IPS DF 6.9 (cell line): ENCODE results near the gene ZNF536.

Source experiments
- DNase-seq: peaks from one replicate; pipeline ENCODE4 v3.0.0-alpha.2; 2013; ENCODE audit warnings: low read depth, low spot score
- H3K27ac ChIP-seq: one replicate; pipeline ENCODE4 v1.5.1; 2013; ENCODE audit warnings: low read length, control low read depth
- H3K27me3 ChIP-seq: 2 replicates; pipeline ENCODE4 v1.6.1; 2013; ENCODE audit warnings: mild to moderate bottlenecking, low read length; ENCODE audit not compliant: control insufficient read depth, insufficient read depth
- H3K36me3 ChIP-seq: 2 replicates; pipeline ENCODE4 v1.6.1; 2013; ENCODE audit warnings: low read length; ENCODE audit not compliant: control insufficient read depth, insufficient read depth
- H3K4me1 ChIP-seq: 2 replicates; pipeline ENCODE4 v1.6.1; 2013; ENCODE audit warnings: low read length; ENCODE audit not compliant: control insufficient read depth, insufficient read depth
- H3K4me3 ChIP-seq: 2 replicates; pipeline ENCODE4 v1.5.1; 2013; ENCODE audit warnings: mild to moderate bottlenecking, low read length
- H3K9me3 ChIP-seq: 2 replicates; pipeline ENCODE4 v1.6.1; 2013; ENCODE audit warnings: low read length, inconsistent platforms; ENCODE audit not compliant: control insufficient read depth, insufficient read depth
- WGBS: extraction: QIAGEN DNeasy Blood & Tissue Kit; methylation state at CpG from one replicate; pipeline ENCODE4 v1.1.7; 2013; ENCODE audit warnings: mixed read lengths, missing lambda C conversion rate; ENCODE audit not compliant: insufficient read length, insufficient coverage; 5-methylcytosine and 5-hydroxymethylcytosine counted together

The ZNF536 gene

GRCh38 chr19:30504272-30504671 is 132.1 kb downstream of the ZNF536 start:
- H3K27me3 ChIP-seq, result no peaks in the 10 kb centered on the region
- H3K4me3 ChIP-seq, result no peak overlapping the region
- no peaks in the 10 kb centered on the region for H3K9me3 ChIP-seq

GRCh38 chr19:30512176-30513081 is 140.2 kb downstream of the ZNF536 start:
- Histone ChIP-seq H3K4me1 (no peaks in the 10 kb centered on the region), H3K36me3 (no peaks in the 10 kb centered on the region), H3K27me3 (no peaks in the 10 kb centered on the region), H3K9me3 (no peaks in the 10 kb centered on the region), H3K4me3 (no peak overlapping the region), H3K27ac (no peak overlapping the region)
- WGBS, result no CpG with 5 or more reads among the region's 10 CpGs
- no peak for DNase-seq

More at GRCh38 chr19:30504272-30504671, 132.1 kb downstream of the ZNF536 start:
- no peaks in the 10 kb centered on the region for H3K36me3 ChIP-seq
- no peak for DNase-seq
- H3K4me1 ChIP-seq, result no peaks in the 10 kb centered on the region
- H3K27ac ChIP-seq, result no peak overlapping the region

GRCh38 chr19:30513082-30513411 is 140.9 kb downstream of the ZNF536 start:
- no peak for DNase-seq
- no CpG with 5 or more reads among the region's 6 CpGs for WGBS
- Histone ChIP-seq H3K4me1 (no peaks in the 10 kb centered on the region), H3K27me3 (no peaks in the 10 kb centered on the region), H3K27ac (no peak overlapping the region), H3K4me3 (no peak overlapping the region), H3K36me3 (no peaks in the 10 kb centered on the region), H3K9me3 (no peaks in the 10 kb centered on the region)

GRCh38 chr19:30516111-30516510 is 143.9 kb downstream of the ZNF536 start:
- no CpG with 5 or more reads among the region's 6 CpGs for WGBS
- H3K9me3 ChIP-seq, result no peaks in the 10 kb centered on the region
- no peaks in the 10 kb centered on the region for H3K27me3 ChIP-seq
- no peaks in the 10 kb centered on the region for H3K36me3 ChIP-seq
- no peak overlapping the region for H3K4me3 ChIP-seq
- no peak overlapping the region for H3K27ac ChIP-seq
- 0 out of 2 replicates have a peak, but pooled peaks cover 1% of the 10 kb centered on the region for H3K4me1 ChIP-seq
- DNase-seq, result no peak

GRCh38 chr19:30516531-30516930 is 144.3 kb downstream of the ZNF536 start:
- no peaks in the 10 kb centered on the region for H3K27me3 ChIP-seq
- no CpG with 5 or more reads among the region's 17 CpGs for WGBS
- 0 out of 2 replicates have a peak, but pooled peaks cover 1% of the 10 kb centered on the region for H3K4me1 ChIP-seq
- H3K36me3 ChIP-seq, result no peaks in the 10 kb centered on the region
- H3K9me3 ChIP-seq, result no peaks in the 10 kb centered on the region
- no peak for DNase-seq
- no peak overlapping the region for H3K4me3 ChIP-seq
- H3K27ac ChIP-seq, result no peak overlapping the region

- DNase-seq, result no peak
- no peaks in the 10 kb centered on the region for H3K9me3 ChIP-seq
- no peaks in the 10 kb centered on the region for H3K27me3 ChIP-seq
- no CpG with 5 or more reads among the region's 13 CpGs for WGBS
- H3K36me3 ChIP-seq, result no peaks in the 10 kb centered on the region
- 0 out of 2 replicates have a peak, but pooled peaks cover 1% of the 10 kb centered on the region for H3K4me1 ChIP-seq
- no peak overlapping the region for H3K27ac ChIP-seq
- H3K4me3 ChIP-seq, result no peak overlapping the region
Measured at GRCh38 chr19:30518965-30519606, 146.9 kb downstream of the ZNF536 start.

- DNase-seq, result no peak
- H3K36me3 ChIP-seq, result no peaks in the 10 kb centered on the region
- H3K4me1 ChIP-seq, result 0 out of 2 replicates have a peak, but pooled peaks cover 1% of the 10 kb centered on the region
- H3K27ac ChIP-seq, result no peak overlapping the region
- H3K9me3 ChIP-seq, result no peaks in the 10 kb centered on the region
- no CpG with 5 or more reads among the region's 3 CpGs for WGBS
- no peak overlapping the region for H3K4me3 ChIP-seq
- H3K27me3 ChIP-seq, result no peaks in the 10 kb centered on the region
Measured at GRCh38 chr19:30519607-30520205, 147.5 kb downstream of the ZNF536 start.

GRCh38 chr19:30520735-30521479 is 148.7 kb downstream of the ZNF536 start:
- no peaks in the 10 kb centered on the region for H3K9me3 ChIP-seq
- H3K4me3 ChIP-seq, result no peak overlapping the region
- DNase-seq, result no peak
- no peaks in the 10 kb centered on the region for H3K36me3 ChIP-seq
- H3K27me3 ChIP-seq, result no peaks in the 10 kb centered on the region
- no CpG with 5 or more reads among the region's 9 CpGs for WGBS
- no peak overlapping the region for H3K27ac ChIP-seq
- peaks cover 1% of the 10 kb centered on the region; the same call in 1 of the 2 replicates for H3K4me1 ChIP-seq

GRCh38 chr19:30521937-30522336 is 149.8 kb downstream of the ZNF536 start:
- Histone ChIP-seq H3K4me3 (no peak overlapping the region), H3K4me1 (peaks cover 4% of the 10 kb centered on the region; the same call in 1 of the 2 replicates), H3K27ac (no peak overlapping the region), H3K36me3 (no peaks in the 10 kb centered on the region), H3K27me3 (no peaks in the 10 kb centered on the region), H3K9me3 (no peaks in the 10 kb centered on the region)
- DNase-seq, result no peak
- no CpG with 5 or more reads among the region's 3 CpGs for WGBS

- Histone ChIP-seq H3K4me3 (no peak overlapping the region), H3K36me3 (no peaks in the 10 kb centered on the region), H3K27me3 (no peaks in the 10 kb centered on the region), H3K27ac (no peak overlapping the region), H3K4me1 (peaks cover 4% of the 10 kb centered on the region; the same call in 1 of the 2 replicates), H3K9me3 (no peaks in the 10 kb centered on the region)
- DNase-seq, result no peak
- no CpG with 5 or more reads among the region's 4 CpGs for WGBS
Measured at GRCh38 chr19:30522341-30522740, 150.2 kb downstream of the ZNF536 start.
